Caco-2 (cell line): ENCODE results near the gene CSTF2T. TPM values are rescaled to one million over a fixed set of nuclear protein-coding genes. Genes with fewer than 3 reads are reported as not detected.

Experiments
- BruUV-seq: library from RNA; stranded (reverse); fragments of 400-500 nt; replicated peaks from 2 replicates; lab custom pipeline; 2021; lab: Mats Ljungman, UMichigan
- CTCF ChIA-PET: fragments of 300-600 bp; sonication (Branson Sonifier 250); formaldehyde crosslinking; loops from one replicate; lab custom pipeline; 2022; ENCODE audit warnings: antibody characterized with exemption; lab: Charles Lee
- POLR2A ChIA-PET: fragments of 300-600 bp; sonication (Branson Sonifier 250); formaldehyde crosslinking; loops from one replicate; lab custom pipeline; 2022; ENCODE audit warnings: antibody characterized with exemption; lab: Charles Lee
- DNase-seq, 2 experiments: peaks; one replicate each; pipeline versions ENCODE4 v3.0.0 to v3.0.0-alpha.2; 2020 to 2022
- H3K27me3 ChIP-seq: replicated peaks from 2 replicates; pipeline ENCODE4 v1.6.0; 2011; ENCODE audit warnings: low read length; ENCODE audit not compliant: control insufficient read depth, insufficient read depth
- H3K36me3 ChIP-seq: 2 replicates; pipeline ENCODE4 v1.5.1; 2011; ENCODE audit warnings: low read length; ENCODE audit not compliant: control insufficient read depth, insufficient read depth
- H3K4me1 ChIP-seq: fragments of 250-450 bp; sonication (Bioruptor Pico); 2 replicates; pipeline ENCODE4 v1.5.1; 2020; ENCODE audit warnings: mild to moderate bottlenecking
- H3K4me3 ChIP-seq: 2 replicates; pipeline ENCODE4 v1.5.1; 2011; ENCODE audit warnings: low read depth, mild to moderate bottlenecking, control low read depth, low read length
- H3K9me3 ChIP-seq: fragments of 250-450 bp; sonication (Bioruptor Pico); 2 replicates; pipeline ENCODE4 v1.5.1; 2020; ENCODE audit warnings: mild to moderate bottlenecking, moderate library complexity
- H3K27ac Mint-ChIP-seq: one replicate; pipeline ENCODE4 v1.8.0; 2022; ENCODE audit warnings: mixed read lengths; ENCODE audit not compliant: unreplicated experiment
- H3K27me3 Mint-ChIP-seq: one replicate; pipeline ENCODE4 v1.8.0; 2022; ENCODE audit warnings: mixed read lengths; ENCODE audit not compliant: insufficient read depth, unreplicated experiment
- H3K36me3 Mint-ChIP-seq: one replicate; pipeline ENCODE4 v1.8.0; 2022; ENCODE audit warnings: mild to moderate bottlenecking, mixed read lengths; ENCODE audit not compliant: insufficient read depth, unreplicated experiment
- H3K4me1 Mint-ChIP-seq: one replicate; pipeline ENCODE4 v1.8.0; 2022; ENCODE audit warnings: low read depth, mixed read lengths; ENCODE audit not compliant: unreplicated experiment
- H3K4me3 Mint-ChIP-seq: one replicate; pipeline ENCODE4 v1.8.0; 2022; ENCODE audit warnings: mild to moderate bottlenecking, moderate library complexity, mixed read lengths; ENCODE audit not compliant: unreplicated experiment
- H3K9me3 Mint-ChIP-seq: one replicate; pipeline ENCODE4 v1.8.0; 2022; ENCODE audit warnings: mixed read lengths; ENCODE audit not compliant: unreplicated experiment
- CTCF ChIP-seq, 2 experiments: fragments of 200-600 bp in 1 of 2; IDR thresholded peaks; 1 replicate in 1 of 2; 2 replicates in 1 of 2; pipeline versions ENCODE4 v1.5.1 to v1.8.0; 2011 to 2022; ENCODE audit warnings: antibody characterized with exemption in 1 of 2, control low read depth in 1 of 2, inconsistent platforms in 1 of 2, low read depth in 1 of 2, low read length in 1 of 2, mild to moderate bottlenecking in 1 of 2, moderate library complexity in 1 of 2; ENCODE audit not compliant: insufficient read depth in 1 of 2, severe bottlenecking in 1 of 2, unreplicated experiment in 1 of 2
- intact Hi-C: fragments of 100-400 bp; cut with micrococcal nuclease; formaldehyde crosslinking; loops from one replicate; pipeline ENCODE4 v1.10.0; 2022; ENCODE audit not compliant: unreplicated experiment
- total RNA-seq: library from RNA; stranded (reverse); gene quantifications from 2 replicates; pipeline ENCODE4 v1.2.3, GENCODE V29; 2022

The CSTF2T gene
- total RNA-seq, 1 experiment from 2014 or later, result 51.2 TPM

- Mint-ChIP-seq H3K27me3 (no peaks in the 10 kb centered on the region), H3K9me3 (no peaks in the 10 kb centered on the region), H3K4me3 (peak overlapping the region; percentile 92), H3K36me3 (peaks cover 32% of the 10 kb centered on the region), H3K27ac (peak overlapping the region; percentile 99), H3K4me1 (peaks cover 12% of the 10 kb centered on the region)
- H3K4me3 ChIP-seq, result peak overlapping the region; percentile 71
- POLR2A ChIA-PET, result no interaction called here
- TF ChIP-seq CTCF (IDR thresholded peaks at IDR 0.05; ENCODE audit: insufficient read depth in 1 of 2, low read depth in 1 of 2, low read length in 1 of 2, severe bottlenecking in 1 of 2, unreplicated experiment in 1 of 2), result no peak
- no peaks in the 10 kb centered on the region for H3K9me3 ChIP-seq
- H3K27me3 ChIP-seq, result no peaks in the 10 kb centered on the region
- intact Hi-C loops, result loop anchor here (1.0 to 5.0 kb wide), 4 partner anchors 9 to 113 kb away; no protein-coding TSS in a partner anchor
- peak; percentile 55 to 65 for DNase-seq
- H3K36me3 ChIP-seq, result no peaks in the 10 kb centered on the region; the same call in 1 of the 2 replicates
- TSS peak; percentile 100 for BruUV-seq
- CTCF ChIA-PET, result no interaction called here
- H3K4me1 ChIP-seq, result peaks cover 8% of the 10 kb centered on the region
Observed at GRCh38 chr10:51700228-51700817, 928 bp upstream of the CSTF2T start.

GRCh38 chr10:51699145-51699474, 285 bp downstream of the CSTF2T start:
- intact Hi-C loops, result no loop called here
- POLR2A ChIA-PET, result no interaction called here
- no peaks in the 10 kb centered on the region for H3K9me3 ChIP-seq
- Mint-ChIP-seq H3K4me1 (peaks cover 12% of the 10 kb centered on the region), H3K36me3 (peaks cover 32% of the 10 kb centered on the region), H3K27ac (peak overlapping the region; percentile 99), H3K9me3 (no peaks in the 10 kb centered on the region), H3K4me3 (peak overlapping the region; percentile 92), H3K27me3 (no peaks in the 10 kb centered on the region)
- CTCF ChIA-PET, result no interaction called here
- TSS peak; percentile 58 for BruUV-seq
- peak overlapping the region; percentile 71 for H3K4me3 ChIP-seq
- H3K36me3 ChIP-seq, result no peaks in the 10 kb centered on the region; the same call in 1 of the 2 replicates
- H3K4me1 ChIP-seq, result peaks cover 13% of the 10 kb centered on the region
- no peak for TF ChIP-seq CTCF (IDR thresholded peaks at IDR 0.05; ENCODE audit: insufficient read depth in 1 of 2, low read depth in 1 of 2, low read length in 1 of 2, severe bottlenecking in 1 of 2, unreplicated experiment in 1 of 2)
- peak in 1 of 2 experiments; percentile 51 for DNase-seq
- no peaks in the 10 kb centered on the region for H3K27me3 ChIP-seq

GRCh38 chr10:51698473-51699063, 827 bp downstream of the CSTF2T start:
- ChIA-PET CTCF (no interaction called here), POLR2A (no interaction called here)
- H3K27me3 Mint-ChIP-seq, result no peaks in the 10 kb centered on the region
- peaks cover 32% of the 10 kb centered on the region for H3K36me3 Mint-ChIP-seq
- Histone ChIP-seq H3K4me3 (peak overlapping the region; percentile 71), H3K36me3 (no peaks in the 10 kb centered on the region; the same call in 1 of the 2 replicates), H3K27me3 (no peaks in the 10 kb centered on the region), H3K9me3 (no peaks in the 10 kb centered on the region), H3K4me1 (peaks cover 15% of the 10 kb centered on the region)
- peak overlapping the region; percentile 92 for H3K4me3 Mint-ChIP-seq
- intact Hi-C loops, result no loop called here
- TF ChIP-seq CTCF (IDR thresholded peaks at IDR 0.05; ENCODE audit: insufficient read depth in 1 of 2, low read depth in 1 of 2, low read length in 1 of 2, severe bottlenecking in 1 of 2, unreplicated experiment in 1 of 2), result no peak
- H3K9me3 Mint-ChIP-seq, result no peaks in the 10 kb centered on the region
- H3K4me1 Mint-ChIP-seq, result peaks cover 12% of the 10 kb centered on the region
- DNase-seq, result no peak
- BruUV-seq, result no TSS peak
- peak overlapping the region; percentile 99 for H3K27ac Mint-ChIP-seq
